Activated CD8-positive, alpha-beta memory T cell treated with anti-CD3 and anti-CD28 coated beads for 1 hour (primary cell): ENCODE measurements around the gene MGARP.

Experiments
- DNase-seq, 2 donors: peaks; one replicate each; pipeline ENCODE4 v3.0.0-alpha.2; 2020; ENCODE audit warnings: low read depth in 1 of 2; ENCODE audit errors: extremely low read depth in 1 of 2

Gene MGARP

GRCh38 chr4:139245590-139245989, 34.4 kb downstream of the MGARP start:
- no peak for DNase-seq

- no peak for DNase-seq
Measured at GRCh38 chr4:139243448-139244365, 36.3 kb downstream of the MGARP start.

DNA sequence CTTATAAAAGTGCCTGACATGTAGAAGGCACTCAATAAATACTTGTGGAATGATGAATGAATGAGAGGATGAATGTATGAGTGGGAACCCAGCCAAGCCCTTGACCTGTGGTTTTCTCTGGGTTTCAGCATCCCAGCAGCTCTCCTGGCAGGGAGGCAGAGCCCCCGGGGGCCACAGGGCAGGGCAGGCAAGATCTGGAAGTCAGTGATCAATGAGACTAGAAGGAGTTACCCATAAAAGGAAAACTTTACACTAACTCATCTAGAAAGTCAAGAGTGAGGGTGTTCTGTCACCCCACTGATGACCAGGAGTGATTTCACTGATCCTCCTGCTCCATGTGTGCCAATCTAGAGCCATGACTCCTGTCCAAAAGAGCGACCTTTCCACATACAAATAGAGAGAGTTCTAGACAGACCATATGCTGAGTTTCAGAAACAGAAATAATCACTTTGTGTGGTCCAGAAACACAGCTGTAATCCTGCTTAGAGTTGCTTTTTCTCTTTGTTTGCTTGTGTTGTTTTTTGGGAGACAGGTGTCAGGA, 37.4 kb downstream of the MGARP start:
- DNase-seq: no peak

GRCh38 chr4:139241784-139242151, 38.3 kb downstream of the MGARP start:
- DNase-seq: no peak

DNA sequence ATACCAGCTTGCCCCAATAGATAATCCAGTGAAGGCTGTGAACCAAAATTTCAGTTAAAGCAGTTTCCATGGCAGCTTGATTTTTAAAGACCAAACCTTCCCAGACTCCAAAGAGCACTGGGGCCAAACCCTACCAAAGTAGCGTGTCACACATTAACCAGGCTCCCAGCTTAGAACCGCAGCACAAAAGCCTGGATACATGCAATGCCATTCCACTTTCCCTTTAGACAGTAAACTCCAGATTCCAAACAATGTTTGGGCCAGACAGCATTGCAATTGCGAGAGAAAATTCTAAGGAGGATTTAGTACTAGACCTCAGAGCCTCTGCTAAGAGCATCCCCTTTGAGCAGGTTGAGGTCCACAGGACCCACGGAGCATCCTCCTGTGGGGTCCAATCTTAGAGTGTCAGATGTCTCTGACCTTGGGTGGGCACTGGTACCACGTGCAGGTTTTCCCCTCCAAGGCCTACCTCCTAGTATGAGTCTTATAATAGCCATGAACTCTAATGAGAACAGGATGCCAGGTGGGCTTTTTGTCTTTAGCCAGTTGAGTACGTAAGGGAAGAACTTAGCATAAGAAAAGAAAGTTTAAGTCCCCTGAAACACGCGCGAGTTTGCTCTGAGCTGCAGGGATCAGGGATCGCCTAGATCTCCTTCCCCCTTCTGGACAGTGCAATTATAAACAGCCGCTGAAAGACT, 38.8 kb downstream of the MGARP start:
- no peak for DNase-seq

- no peak for DNase-seq
Measured at GRCh38 chr4:139239127-139239772, 40.8 kb downstream of the MGARP start.

GRCh38 chr4:139234253-139234652, 45.8 kb downstream of the MGARP start:
- DNase-seq: no peak

- DNase-seq: no peak
Measured at GRCh38 chr4:139229534-139230039, 50.4 kb downstream of the MGARP start.

DNA sequence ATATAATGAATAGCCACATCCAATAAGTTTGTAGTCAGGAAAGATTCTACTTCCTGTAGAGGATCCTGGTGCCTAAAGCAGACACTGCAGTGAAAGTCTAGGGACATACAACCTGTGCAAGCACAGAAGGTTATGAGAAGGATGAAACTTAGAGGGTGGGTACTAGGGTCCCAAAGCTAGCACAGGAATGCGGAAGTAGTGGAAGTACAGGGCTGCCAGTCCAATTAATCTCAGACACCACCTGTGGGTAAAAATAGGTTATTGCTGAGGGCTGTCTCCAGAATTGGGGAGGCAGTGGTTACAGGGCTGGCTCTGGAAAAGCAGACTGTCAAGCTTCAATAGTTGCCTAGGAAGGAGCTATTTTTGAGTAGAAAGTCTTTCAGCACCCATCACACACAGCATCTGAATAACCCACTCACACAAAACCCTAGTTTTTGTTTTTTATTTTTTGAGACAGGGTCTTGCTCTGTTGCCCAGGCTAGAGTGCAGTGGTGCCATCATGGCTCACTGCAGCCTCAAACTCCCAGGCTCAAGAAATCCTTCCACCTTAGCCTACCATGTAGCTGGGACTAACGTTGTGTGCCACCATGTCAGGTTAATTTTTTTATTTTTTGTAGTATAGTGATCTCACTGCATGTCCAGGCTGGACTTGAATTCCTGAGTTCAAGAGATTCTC, 52.2 kb downstream of the MGARP start:
- no peak for DNase-seq

- no peak for DNase-seq
Measured at GRCh38 chr4:139223682-139224317, 56.2 kb downstream of the MGARP start.

- no peak for DNase-seq
Measured at GRCh38 chr4:139222215-139222614, 57.8 kb downstream of the MGARP start.

DNA sequence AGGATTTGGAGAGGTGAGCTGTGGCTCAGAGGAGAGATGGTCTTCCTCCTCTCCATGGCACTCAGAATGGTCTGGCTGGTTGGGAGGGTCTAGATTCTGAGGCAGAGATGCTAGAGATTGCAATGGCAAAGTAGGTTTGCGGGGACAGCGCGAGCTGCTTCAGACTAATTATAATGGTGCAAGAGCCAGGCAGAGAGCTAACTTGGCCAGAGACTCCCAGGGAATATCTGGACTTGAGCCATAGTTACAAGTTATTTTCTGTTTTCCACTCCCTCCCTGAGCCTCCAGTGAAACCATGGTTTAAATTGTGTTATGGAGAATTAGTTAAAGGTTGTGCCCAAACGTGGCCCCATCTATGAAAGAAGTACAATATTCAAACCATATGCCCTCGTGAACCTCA, 58.3 kb downstream of the MGARP start:
- no peak for DNase-seq

GRCh38 chr4:139219450-139220055, 60.5 kb downstream of the MGARP start:
- no peak for DNase-seq
